HepG2 (cell line): ENCODE measurements around the gene FCGR3A. TPM values are rescaled to one million over a fixed set of nuclear protein-coding genes. Genes with fewer than 3 reads are reported as not detected.

ENCODE experiments used
- IRF2 ChIP-seq: IDR thresholded peaks from 2 replicates; pipeline ENCODE4 v1.6.1; 2018; ENCODE audit warnings: missing genetic modification reagents, missing compliant biosample characterization
- KAT8 ChIP-seq: IDR thresholded peaks from 2 replicates; pipeline ENCODE4 v1.6.1; 2016; ENCODE audit warnings: missing genetic modification reagents, missing compliant biosample characterization
- PITX1 ChIP-seq: sonication (generic); formaldehyde crosslinking; IDR thresholded peaks from 2 replicates; pipeline ENCODE4 v1.5.1; 2020; ENCODE audit warnings: mild to moderate bottlenecking, missing genetic modification reagents
- polyA plus RNA-seq, 8 experiments: library from polyadenylated mRNA; depleted of rRNA in 3 of 8; stranded (reverse) in 7 of 8; unstranded in 1 of 8; fragments of >200 nt; fragmentation: Illumina TruSeq in 4 of 8; extraction: Trizol in 4 of 8; gene quantifications; 2 replicates each; pipeline versions ENCODE4 v1.2.1 to v1.2.3, GENCODE V29; 2011 to 2016; ENCODE audit warnings: low read depth in 4 of 8, missing spikeins in 1 of 8, mixed read lengths in 1 of 8; ENCODE audit not compliant: insufficient read depth in 1 of 8
- total RNA-seq, 5 experiments: library from RNA; depleted of rRNA; stranded (reverse); fragments of >200 nt; fragmentation: Illumina TruSeq; extraction: Trizol; gene quantifications; 2 replicates each; pipeline ENCODE4 v1.2.3, GENCODE V29; 2016; ENCODE audit warnings: low read depth in 1 of 5
- TF ChIP-seq, protein P1 (sequence below): sonication (generic); formaldehyde crosslinking; IDR thresholded peaks from 2 replicates; pipeline ENCODE4 v1.4.0; 2020; ENCODE audit warnings: missing genetic modification reagents
- TF ChIP-seq, protein P2 (sequence below): sonication (generic); formaldehyde crosslinking; IDR thresholded peaks from 2 replicates; pipeline ENCODE4 v1.4.0; 2020; ENCODE audit warnings: missing genetic modification reagents
- TF ChIP-seq, protein P3 (sequence below): sonication (generic); formaldehyde crosslinking; IDR thresholded peaks from 2 replicates; pipeline ENCODE4 v1.8.1; 2022; ENCODE audit warnings: mild to moderate bottlenecking, missing genetic modification reagents
- TF ChIP-seq, protein P4 (sequence below): sonication (generic); formaldehyde crosslinking; IDR thresholded peaks from 2 replicates; pipeline ENCODE4 v1.4.0; 2020; ENCODE audit warnings: missing genetic modification reagents
- TF ChIP-seq, protein P5 (sequence below): IDR thresholded peaks from 2 replicates; pipeline ENCODE4 v1.6.1; 2018; ENCODE audit warnings: missing genetic modification reagents, mild to moderate bottlenecking, missing compliant biosample characterization
- TF ChIP-seq, protein P6 (sequence below): sonication (generic); formaldehyde crosslinking; IDR thresholded peaks from 2 replicates; pipeline ENCODE4 v1.8.1; 2023; ENCODE audit warnings: mild to moderate bottlenecking, moderate library complexity, missing genetic modification reagents
- TF ChIP-seq, protein P7 (sequence below): sonication (generic); formaldehyde crosslinking; IDR thresholded peaks from 2 replicates; pipeline ENCODE4 v1.4.0; 2020; ENCODE audit warnings: missing genetic modification reagents
- TF ChIP-seq, protein P8 (sequence below): sonication (generic); formaldehyde crosslinking; conservative IDR thresholded peaks from 2 replicates; pipeline ENCODE4 v1.4.0; 2020; ENCODE audit warnings: mild to moderate bottlenecking, missing genetic modification reagents, moderate library complexity

Gene FCGR3A
- total and polyA plus RNA-seq, 2 of the 13 experiments (the other 11 are each of a cell fraction or from before 2014, with no cell fraction given): not detected

DNA sequence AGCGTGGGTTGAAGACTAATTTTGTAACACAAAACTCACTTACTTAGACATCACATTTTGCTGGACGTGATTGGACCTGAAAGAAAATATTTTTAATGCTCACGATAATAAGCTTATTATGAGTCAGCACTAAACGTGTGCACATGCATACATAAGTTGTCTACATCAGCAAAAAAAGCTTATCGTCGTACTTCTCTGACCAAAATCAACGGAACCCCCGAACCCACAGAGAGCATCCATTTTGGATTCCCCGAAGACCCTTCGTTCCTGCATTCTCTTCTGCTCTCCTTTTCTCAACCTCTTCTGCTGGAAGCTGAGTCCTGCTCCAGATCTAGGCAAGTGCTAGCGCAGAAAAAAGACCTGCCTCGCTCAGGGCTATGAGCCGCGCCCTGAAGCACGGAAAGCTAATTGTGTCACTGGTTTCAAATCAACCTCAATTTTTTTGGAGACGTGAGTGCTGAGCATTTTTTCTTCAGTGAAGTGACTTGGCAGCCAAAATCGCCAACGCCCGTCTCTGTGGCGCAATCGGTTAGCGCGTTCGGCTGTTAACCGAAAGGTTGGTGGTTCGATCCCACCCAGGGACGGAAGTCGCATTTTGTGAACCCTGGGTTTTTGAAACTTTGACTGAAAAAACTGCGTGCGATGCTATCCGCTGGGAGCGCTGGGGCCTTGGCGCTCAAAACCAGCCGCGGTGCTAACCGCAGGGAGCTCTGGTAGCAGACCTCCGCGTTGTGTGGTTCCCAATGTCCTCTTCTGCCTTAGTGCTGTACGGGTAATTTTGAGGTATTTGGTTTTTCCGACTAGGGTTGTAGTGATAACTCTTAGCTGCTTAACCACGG lies 9.7 kb downstream of the FCGR3A start (continued):
- TF ChIP-seq, protein P1, sequence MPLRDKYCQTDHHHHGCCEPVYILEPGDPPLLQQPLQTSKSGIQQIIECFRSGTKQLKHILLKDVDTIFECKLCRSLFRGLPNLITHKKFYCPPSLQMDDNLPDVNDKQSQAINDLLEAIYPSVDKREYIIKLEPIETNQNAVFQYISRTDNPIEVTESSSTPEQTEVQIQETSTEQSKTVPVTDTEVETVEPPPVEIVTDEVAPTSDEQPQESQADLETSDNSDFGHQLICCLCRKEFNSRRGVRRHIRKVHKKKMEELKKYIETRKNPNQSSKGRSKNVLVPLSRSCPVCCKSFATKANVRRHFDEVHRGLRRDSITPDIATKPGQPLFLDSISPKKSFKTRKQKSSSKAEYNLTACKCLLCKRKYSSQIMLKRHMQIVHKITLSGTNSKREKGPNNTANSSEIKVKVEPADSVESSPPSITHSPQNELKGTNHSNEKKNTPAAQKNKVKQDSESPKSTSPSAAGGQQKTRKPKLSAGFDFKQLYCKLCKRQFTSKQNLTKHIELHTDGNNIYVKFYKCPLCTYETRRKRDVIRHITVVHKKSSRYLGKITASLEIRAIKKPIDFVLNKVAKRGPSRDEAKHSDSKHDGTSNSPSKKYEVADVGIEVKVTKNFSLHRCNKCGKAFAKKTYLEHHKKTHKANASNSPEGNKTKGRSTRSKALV (CRISPR knock-in tag): peak; percentile 83
- TF ChIP-seq, protein P2, sequence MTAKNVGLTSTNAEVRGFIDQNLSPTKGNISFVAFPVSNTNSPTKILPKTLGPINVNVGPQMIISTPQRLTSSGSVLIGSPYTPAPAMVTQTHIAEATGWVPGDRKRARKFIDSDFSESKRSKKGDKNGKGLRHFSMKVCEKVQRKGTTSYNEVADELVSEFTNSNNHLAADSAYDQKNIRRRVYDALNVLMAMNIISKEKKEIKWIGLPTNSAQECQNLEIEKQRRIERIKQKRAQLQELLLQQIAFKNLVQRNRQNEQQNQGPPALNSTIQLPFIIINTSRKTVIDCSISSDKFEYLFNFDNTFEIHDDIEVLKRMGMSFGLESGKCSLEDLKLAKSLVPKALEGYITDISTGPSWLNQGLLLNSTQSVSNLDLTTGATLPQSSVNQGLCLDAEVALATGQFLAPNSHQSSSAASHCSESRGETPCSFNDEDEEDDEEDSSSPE: peak; percentile 47; the same call in 1 of the 2 replicates
- peak; percentile 61; the same call in 1 of the 2 replicates for TF ChIP-seq IRF2 (CRISPR knock-in tag)
- TF ChIP-seq, protein P3, sequence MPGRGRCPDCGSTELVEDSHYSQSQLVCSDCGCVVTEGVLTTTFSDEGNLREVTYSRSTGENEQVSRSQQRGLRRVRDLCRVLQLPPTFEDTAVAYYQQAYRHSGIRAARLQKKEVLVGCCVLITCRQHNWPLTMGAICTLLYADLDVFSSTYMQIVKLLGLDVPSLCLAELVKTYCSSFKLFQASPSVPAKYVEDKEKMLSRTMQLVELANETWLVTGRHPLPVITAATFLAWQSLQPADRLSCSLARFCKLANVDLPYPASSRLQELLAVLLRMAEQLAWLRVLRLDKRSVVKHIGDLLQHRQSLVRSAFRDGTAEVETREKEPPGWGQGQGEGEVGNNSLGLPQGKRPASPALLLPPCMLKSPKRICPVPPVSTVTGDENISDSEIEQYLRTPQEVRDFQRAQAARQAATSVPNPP: 0 out of 2 replicates have a peak, but pooled peaks have one; percentile 29
- TF ChIP-seq, protein P4, sequence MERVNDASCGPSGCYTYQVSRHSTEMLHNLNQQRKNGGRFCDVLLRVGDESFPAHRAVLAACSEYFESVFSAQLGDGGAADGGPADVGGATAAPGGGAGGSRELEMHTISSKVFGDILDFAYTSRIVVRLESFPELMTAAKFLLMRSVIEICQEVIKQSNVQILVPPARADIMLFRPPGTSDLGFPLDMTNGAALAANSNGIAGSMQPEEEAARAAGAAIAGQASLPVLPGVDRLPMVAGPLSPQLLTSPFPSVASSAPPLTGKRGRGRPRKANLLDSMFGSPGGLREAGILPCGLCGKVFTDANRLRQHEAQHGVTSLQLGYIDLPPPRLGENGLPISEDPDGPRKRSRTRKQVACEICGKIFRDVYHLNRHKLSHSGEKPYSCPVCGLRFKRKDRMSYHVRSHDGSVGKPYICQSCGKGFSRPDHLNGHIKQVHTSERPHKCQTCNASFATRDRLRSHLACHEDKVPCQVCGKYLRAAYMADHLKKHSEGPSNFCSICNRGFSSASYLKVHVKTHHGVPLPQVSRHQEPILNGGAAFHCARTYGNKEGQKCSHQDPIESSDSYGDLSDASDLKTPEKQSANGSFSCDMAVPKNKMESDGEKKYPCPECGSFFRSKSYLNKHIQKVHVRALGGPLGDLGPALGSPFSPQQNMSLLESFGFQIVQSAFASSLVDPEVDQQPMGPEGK: peak; percentile 15; the same call in 1 of the 2 replicates
- TF ChIP-seq, protein P5, sequence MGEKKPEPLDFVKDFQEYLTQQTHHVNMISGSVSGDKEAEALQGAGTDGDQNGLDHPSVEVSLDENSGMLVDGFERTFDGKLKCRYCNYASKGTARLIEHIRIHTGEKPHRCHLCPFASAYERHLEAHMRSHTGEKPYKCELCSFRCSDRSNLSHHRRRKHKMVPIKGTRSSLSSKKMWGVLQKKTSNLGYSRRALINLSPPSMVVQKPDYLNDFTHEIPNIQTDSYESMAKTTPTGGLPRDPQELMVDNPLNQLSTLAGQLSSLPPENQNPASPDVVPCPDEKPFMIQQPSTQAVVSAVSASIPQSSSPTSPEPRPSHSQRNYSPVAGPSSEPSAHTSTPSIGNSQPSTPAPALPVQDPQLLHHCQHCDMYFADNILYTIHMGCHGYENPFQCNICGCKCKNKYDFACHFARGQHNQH (CRISPR knock-in tag): peak; percentile 79
- 0 out of 2 replicates have a peak, but pooled peaks have one; percentile 29 for TF ChIP-seq PITX1
- TF ChIP-seq, protein P6, sequence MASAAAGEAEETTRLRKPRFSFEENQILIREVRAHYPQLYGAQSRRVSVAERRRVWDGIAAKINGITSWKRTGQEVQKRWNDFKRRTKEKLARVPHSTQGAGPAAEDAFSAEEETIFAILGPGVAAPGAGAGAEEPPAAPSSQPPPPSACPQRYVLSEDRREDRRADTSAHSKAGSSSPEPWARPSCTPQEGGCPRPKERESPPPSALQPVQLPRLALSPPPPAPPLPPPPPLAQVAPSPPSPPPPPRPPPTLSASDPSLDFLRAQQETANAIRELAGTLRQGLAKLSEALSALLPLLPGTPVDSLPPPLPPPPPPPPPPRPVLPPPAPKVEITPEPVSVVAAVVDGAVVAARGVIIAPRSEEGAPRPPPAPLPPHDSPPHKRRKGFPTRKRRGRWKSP: peak; percentile 99
- TF ChIP-seq, protein P7, sequence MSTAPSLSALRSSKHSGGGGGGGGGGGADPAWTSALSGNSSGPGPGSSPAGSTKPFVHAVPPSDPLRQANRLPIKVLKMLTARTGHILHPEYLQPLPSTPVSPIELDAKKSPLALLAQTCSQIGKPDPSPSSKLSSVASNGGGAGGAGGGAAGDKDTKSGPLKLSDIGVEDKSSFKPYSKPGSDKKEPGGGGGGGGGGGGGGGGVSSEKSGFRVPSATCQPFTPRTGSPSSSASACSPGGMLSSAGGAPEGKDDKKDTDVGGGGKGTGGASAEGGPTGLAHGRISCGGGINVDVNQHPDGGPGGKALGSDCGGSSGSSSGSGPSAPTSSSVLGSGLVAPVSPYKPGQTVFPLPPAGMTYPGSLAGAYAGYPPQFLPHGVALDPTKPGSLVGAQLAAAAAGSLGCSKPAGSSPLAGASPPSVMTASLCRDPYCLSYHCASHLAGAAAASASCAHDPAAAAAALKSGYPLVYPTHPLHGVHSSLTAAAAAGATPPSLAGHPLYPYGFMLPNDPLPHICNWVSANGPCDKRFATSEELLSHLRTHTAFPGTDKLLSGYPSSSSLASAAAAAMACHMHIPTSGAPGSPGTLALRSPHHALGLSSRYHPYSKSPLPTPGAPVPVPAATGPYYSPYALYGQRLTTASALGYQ (CRISPR knock-in tag): peak; percentile 63; the same call in 1 of the 2 replicates
- TF ChIP-seq KAT8 (CRISPR knock-in tag): peak; percentile 56
- TF ChIP-seq, protein P8, sequence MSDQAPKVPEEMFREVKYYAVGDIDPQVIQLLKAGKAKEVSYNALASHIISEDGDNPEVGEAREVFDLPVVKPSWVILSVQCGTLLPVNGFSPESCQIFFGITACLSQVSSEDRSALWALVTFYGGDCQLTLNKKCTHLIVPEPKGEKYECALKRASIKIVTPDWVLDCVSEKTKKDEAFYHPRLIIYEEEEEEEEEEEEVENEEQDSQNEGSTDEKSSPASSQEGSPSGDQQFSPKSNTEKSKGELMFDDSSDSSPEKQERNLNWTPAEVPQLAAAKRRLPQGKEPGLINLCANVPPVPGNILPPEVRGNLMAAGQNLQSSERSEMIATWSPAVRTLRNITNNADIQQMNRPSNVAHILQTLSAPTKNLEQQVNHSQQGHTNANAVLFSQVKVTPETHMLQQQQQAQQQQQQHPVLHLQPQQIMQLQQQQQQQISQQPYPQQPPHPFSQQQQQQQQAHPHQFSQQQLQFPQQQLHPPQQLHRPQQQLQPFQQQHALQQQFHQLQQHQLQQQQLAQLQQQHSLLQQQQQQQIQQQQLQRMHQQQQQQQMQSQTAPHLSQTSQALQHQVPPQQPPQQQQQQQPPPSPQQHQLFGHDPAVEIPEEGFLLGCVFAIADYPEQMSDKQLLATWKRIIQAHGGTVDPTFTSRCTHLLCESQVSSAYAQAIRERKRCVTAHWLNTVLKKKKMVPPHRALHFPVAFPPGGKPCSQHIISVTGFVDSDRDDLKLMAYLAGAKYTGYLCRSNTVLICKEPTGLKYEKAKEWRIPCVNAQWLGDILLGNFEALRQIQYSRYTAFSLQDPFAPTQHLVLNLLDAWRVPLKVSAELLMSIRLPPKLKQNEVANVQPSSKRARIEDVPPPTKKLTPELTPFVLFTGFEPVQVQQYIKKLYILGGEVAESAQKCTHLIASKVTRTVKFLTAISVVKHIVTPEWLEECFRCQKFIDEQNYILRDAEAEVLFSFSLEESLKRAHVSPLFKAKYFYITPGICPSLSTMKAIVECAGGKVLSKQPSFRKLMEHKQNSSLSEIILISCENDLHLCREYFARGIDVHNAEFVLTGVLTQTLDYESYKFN (CRISPR knock-in tag): 0 out of 2 replicates have a peak, but pooled peaks have one; percentile 12
